Activated naive CD4-positive, alpha-beta T cell treated with anti-CD3 and anti-CD28 coated beads, Interleukin-2, amount 50 U/mL, for 16 hours (primary cell): Measurements from ENCODE around the gene SNRPD3.
"Not testable (repeated sequence)": the region's sequence is repeated elsewhere in the genome, so short reads cannot be mapped to it uniquely, and the experiment has no call there.

Experiments
- DNase-seq: peaks from one replicate; pipeline ENCODE4 v3.0.0-alpha.2; 2020

Gene SNRPD3

DNA sequence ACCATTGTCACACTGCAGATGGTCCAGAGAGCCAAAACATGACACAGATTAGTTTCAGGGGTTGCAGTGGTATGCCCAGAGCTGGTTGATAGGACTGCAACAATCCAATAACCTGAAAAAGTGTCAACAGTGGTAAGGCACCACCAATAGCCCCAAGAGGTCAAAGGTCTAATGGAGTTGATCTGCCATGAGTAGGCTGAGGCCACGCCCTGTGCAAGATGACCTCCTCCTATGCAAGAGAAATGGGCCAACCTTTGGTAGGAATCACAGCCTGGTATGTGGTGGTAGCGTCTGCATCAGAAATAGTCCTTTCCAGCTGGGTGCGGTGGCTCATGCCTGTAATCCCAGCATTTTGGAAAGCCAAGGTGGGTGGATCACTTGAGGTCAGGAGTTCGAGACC is 20.5 kb upstream of the SNRPD3 start:
- no peak for DNase-seq

DNA sequence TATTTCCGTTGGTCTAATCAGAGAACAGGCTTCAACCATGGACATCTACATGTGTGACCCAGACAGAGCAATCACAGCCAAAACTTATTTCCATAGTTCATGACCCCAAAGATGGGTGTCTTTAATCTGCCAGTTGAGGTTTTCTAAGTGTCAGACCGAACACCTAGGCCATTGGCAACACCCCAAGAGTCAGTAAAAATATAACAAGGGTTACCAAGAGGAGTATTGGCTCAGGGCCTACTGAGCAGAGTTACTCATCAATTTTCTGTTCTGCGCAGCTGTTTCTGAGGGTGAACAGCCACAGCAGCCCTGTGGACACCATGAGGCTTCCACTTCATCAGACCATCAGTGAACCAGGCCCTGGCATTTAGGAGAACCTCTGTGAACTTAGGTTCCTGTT is 19.7 kb upstream of the SNRPD3 start:
- DNase-seq, result no peak

DNA sequence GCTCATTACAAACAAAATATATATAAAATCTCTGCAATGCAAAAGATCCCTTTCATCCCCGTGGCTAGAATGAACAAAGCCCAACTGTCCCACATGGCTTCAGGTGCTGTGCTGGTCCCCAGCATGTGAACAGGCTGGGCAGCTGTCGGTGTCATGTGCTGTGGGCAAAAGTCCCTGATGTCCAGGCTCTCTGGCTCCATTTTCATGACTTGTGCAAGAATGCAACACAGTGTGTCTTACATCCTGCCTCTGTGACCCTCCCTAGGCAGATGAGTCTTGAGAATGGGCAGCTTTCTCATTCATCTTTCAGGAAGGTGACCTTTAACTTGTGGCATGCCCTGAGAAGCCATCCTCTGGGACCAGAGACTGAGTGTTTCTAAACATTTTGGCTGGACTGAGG is 15.3 kb upstream of the SNRPD3 start:
- no peak for DNase-seq

DNA sequence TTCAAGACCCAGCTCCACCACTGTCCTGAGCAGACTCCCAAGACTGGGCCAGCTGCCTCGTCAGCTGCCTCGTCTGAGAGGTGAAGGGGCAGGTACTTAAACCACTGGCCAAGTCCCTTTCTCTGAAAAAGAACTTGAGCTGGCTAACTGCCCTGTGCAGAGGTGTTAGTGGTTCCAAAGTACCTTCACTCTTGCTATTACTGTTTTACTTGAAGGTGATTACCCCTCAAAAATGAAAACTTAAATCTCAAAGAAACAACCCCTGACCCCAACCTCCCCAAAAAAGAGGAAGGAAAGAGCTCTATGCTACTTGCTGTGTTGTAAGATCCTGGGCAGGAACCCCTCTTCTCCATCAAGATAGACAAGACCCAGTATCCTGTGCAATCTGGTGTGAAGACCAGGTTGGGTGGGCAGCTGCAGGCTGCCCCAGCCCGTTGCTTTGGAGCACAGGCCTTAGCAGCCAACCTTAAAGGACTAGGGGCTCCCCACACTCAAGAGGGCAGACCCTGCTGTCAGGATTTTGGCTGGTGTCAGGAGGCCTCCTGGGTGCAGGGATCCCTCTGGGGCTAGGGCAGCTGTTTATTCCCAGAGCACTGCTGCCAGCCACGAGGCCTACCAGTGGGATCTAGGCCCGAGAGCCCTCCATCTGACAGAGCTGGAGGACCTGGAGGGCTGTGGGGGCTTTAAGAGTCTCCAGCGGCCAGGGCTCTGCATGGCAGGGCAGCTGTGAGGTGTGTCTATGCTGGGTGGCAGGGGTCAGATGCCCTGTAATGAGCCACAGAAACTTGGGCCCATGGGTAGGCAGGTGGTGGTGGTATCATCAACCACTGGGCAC is 13.9 kb upstream of the SNRPD3 start:
- DNase-seq, result no peak

DNA sequence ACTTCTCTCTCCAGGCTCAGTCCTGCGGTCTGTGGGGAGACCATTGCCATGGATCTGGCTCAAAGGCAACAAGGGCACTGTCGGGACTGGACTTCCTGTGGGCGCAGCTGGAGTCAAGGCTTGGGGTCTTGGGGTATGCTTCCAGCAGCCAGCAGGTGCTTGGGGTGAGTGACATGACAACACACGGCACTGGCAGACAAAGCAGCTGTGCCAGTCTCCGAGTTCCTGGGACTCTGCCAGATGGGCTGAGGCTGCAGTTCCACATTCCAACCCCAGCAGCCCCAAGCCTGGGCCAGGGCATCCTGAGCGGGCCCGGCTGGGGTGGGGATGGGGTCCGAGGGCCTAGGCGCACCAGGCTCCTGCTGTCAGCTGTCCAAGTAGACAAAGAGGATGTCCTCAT is 13.2 kb upstream of the SNRPD3 start:
- DNase-seq, result no peak

DNA sequence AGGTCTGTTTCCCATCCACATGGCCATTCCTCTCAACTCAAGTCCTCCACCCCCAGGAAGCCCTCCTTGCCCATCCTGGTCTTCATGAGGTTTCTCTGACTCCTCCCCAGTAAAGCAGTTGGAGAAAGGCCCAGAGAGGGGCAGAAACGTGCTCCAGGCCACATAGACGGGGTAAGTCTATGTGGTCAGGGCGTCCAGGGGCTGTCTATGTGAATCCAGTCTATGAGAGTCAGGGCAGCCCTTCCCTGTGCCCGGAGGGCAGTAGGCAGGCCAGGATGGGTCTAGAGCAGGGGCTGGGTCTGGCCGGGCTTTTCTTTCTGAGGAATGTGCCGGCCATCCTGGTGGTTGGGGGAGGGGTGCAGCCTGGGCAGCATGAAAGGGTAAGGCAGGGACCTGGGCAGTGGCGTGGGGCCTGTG is 12.6 kb upstream of the SNRPD3 start:
- DNase-seq, result no peak

DNA sequence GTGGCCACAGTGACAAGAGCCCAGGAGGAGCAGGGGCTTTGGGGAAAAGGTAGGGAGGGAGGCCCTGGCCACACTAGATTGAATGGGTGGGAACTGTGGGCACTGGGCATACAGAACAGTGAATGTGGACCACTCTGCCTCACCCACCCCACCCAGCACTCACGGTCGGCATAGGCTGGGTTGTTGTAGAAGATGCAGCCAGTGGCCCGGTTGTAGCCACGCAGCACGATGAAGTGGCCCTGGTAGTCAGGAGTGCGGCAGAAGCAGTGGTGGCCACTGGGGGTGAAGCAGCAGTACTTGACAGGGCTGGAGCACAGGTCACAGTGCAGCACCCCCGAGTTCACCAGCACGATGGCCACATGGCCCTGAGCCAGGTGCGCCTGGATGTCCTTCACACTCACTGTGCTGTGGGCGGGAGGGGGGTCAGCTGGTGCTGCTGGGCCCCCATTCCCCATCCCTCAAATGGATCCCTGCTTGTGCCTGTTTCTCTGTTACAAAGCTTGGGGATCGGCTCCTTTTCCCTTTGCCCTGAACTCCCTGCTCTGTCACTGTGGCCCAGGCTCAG is 12.0 kb upstream of the SNRPD3 start:
- DNase-seq, result no peak

DNA sequence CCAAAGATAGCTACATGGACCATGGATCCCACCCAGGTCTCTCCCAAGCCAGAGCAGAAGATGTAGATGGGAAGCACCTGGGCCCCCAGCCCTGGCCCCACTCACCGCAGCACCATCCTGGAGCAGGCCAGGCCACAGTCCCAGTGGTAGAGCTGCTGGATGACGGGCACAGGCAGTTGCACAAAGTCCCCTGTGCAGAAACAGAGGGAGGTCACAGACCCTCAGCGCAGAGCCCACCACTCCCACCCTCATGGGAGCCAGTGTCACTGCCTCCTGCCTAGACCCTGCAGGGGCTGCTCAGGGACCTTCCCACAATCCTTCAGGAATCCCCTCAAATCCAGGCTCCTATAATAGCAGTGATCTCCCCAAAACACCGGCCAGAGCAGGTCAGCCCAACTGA is 7.0 kb upstream of the SNRPD3 start:
- DNase-seq, result no peak

DNA sequence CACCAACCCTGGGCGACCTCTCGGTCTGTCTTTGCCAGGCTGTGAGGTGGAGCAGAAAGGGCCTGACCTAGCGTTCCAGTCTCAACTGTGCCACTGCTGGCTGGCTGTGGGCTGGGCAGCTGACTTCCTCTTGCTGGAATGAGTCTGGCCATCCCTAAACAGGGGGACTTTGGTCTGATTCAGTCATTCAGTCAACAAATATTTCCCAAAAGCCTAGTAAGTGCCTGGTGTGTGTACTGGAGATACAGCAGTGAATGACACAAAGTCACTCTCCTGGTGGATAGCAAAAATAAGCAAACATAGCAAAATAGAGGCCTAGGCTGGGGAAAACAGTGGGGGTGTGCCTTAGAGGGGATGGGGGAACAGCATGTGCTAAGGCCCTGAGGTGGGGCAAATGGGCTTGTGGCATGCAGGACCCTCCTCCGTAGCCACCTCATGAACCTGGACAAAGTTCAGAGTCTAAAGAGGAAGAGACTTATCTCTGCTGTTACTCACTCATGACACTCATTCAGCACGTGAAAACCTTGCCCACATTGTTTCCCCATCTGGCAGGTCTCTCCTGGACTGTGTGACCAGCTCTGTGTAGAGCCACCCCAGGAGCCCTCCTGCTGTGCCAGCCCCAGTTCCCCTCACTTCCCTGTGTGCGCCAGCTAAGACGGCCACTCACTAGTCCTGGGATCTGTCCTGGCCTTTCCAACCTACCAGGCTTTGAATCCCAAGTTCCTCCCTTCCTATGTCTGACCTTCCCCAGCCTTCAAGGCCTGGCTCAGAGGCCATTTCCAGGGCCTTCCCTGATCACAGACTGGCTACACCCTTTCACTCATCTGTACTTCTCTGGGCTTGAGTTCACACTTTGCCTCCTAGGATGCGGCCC is 5.5 kb upstream of the SNRPD3 start:
- DNase-seq, result no peak

DNA sequence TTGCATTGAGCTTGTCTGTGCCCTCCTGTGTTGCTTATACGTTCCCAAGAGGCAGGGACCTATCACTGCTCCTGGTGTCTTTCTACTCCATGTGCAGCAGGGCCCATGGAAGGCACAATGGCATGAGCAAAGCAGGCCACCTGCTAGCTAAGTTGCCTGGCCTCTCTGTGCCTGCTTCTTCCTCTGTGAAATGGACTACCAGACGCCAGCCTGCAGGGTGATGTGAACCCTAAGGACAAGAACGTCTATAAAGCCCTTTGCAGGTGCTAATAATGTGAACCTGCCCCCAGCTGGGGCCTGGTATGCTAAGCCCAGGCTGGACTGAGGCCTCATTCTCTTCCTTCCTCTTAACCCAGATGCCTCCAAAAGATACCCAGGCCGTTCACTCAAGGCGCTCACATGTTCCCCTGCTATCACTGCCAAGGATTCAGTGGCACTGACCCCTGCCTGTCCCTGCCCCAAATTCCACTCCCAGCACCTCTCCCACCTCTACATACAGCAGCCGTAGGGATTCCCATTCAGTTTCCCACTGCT is 4.8 kb upstream of the SNRPD3 start:
- no peak for DNase-seq

DNA sequence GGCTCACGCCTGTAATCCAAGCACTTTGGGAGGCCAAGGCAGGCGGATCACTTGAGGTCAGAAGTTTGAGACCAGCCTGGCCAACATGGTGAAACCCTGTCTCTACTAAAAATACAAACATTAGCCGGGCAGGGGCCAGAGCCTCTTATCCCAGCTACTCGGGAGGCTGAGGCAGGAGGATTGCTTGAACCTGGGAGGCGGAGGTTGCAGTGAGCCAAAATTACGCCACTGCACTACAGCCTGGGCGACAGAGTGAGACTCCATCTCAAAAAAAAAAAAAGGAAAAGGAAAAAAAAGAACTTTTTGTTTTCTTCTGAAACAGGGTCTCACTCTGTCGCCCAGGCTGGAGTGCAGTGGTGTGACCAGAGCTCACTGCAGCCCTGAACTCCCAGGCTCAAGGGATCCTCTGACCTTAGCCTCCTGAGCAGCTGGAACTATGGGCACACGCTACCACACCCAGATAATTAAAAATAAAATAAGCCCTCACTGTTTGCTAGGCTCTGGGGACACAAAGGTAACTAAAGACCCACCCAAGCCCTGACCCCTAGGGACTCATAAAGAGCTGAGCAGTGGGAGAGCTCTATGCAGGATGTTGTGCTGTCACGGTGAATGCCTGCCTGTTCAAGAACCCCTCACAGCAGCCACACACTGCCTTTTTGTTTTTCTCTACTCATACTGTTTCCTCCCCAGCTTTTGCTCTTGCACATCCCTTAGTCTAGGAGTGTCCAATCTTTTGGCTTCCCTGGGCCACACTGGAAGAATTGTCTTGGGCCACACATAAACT is 3.1 kb upstream of the SNRPD3 start:
- not testable (repeated sequence) for DNase-seq

DNA sequence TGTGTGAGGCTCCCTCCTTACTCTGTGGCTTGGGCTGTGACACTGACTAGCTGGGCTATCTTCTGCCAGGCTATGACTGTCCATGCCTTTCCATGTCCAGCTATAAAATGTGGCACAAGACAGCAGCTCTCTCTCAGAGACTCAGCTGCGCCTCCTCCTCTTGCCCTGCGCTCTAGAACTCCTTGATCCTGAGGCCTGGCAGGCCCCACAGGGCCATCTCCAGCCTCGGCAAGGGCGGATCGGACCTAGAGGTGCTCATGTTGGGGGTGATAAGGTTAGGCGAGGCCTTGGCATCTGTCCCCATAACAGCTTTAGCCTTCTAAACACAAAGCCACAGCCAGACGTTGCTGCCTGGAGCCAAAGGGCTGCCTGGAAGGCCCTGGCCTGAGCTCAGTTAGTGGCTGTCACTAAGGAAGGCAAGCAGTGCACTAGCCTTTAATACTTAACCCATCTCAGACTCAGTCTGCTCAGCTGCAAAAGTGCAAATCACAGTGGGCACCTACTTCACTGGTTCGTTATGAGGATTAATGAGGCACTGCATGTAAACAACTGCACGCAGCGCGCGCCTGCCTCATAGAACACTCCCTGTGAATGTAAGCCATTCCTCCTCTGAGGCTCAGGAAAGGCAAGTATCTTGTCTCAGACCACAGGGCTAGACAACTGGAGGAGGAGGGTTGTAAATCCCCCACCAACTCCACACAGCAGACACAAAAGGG is 2.0 kb upstream of the SNRPD3 start:
- no peak for DNase-seq

DNA sequence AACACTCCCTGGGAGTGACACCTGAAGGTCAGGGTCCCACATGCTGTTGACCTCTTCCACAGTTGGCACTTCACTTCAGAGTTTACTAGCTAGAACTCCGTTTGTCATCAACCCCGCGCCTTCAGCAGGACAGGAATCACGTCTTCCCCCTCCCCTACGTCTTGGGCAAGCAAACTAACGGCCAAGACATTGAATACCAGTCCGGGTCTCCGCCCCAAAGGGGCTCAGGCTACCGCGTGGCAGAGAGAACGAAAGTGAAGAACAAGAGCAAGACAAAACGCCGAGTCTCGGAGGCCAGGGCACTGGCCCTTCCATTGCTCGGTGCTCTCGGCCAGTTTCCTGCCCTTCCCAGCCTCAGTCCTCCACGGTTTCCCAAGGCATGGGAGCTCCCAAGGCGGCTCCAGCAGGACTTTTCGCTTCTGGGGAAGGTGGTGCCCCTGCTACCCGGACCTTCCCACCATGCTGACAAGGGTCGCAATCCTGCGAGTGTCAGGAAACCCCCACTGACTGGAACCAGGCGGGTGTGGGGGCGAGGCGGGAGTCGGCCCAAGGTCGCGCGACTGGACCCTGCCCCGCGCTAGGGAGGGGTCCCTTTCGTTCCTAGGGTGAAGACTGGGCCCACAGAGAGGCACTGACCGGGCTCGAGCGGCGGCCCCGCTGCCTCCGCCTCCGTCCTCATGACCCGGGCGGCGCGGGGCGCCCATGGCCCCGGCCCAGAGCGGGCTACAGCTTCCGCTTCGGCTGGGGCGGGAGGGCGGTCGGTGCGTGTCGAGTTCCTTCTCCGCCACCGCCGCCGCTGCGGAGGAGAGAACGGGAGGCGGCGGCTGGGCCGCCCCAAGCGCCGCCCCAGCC is 1.3 kb upstream of the SNRPD3 start, which contains the start of gene GUCD1:
GUCD1 (minus strand) TSS at position 826 of the 852 bp plus-strand sequence; CDS start at position 679, 147 bp downstream.
- peak; percentile 25 for DNase-seq

DNA sequence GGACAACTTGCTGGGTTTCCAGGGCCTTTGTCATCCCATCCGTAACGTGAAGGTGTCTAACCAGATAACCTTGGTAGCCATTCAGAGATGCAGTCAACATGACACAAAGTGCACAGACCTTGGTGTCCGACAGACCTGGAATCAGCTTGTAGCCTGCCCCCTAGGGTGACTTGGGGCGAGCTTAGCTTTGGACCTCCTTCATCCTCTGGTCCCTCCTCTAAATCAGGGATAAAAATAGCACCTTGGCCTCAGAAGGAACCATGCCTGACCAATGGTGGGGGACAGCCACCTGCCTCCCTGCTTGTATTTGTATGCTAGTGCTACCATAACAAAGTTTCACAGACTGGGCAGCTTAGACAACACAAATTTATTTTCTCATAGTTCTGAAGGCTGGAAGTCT is 3.7 kb downstream of the SNRPD3 start:
- no peak for DNase-seq

DNA sequence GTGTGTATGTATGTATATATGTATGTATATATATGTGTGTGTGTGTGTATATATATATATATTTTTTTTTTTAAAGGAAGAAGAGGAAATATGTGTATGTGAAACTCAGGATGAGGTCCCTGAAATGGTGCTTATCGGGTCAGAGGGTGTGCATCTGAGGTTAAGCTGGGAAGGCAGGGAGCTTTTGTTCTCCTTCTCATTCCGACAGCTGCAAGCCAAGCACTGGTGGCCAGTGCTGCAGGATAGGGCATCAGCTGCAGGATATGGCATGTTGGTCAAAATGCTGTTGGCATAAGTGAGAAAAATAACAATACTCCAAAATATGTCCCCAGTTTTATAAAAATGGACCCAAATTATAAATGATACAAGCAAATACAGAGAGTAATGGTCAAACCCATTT is 7.4 kb downstream of the SNRPD3 start:
- DNase-seq, result no peak

DNA sequence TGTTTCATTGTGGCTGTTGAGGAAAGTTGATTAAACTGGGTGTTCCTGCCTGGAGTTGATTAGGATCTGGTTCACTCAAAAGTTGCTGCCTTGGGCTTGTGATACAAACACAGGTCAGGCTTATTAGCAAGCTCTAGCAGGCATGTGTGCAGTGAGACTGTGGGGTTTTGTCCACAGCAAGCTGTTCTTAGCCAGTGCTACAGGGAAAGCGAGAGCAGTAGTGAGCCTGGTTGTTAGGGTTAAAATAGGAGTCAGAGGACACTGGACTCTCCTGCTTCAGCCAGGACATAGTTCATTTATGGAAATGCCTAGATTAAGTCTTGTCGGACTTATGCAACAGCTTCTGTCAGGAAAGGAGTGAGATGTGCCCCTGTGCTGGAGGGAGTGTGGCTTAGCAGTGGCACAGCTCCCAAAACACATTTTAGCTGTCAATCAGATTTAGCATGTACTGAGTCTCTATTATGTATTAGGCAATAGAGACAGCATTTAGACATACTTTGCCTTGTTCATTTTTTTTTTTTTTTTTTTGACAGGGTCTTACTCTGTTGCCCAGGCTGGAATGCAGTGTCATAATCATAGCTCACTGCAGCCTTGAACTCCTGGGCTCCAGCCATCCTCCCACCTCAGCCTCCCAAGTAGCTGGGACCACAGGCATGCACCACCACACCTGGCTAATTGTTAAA is 8.7 kb downstream of the SNRPD3 start:
- no peak for DNase-seq

DNA sequence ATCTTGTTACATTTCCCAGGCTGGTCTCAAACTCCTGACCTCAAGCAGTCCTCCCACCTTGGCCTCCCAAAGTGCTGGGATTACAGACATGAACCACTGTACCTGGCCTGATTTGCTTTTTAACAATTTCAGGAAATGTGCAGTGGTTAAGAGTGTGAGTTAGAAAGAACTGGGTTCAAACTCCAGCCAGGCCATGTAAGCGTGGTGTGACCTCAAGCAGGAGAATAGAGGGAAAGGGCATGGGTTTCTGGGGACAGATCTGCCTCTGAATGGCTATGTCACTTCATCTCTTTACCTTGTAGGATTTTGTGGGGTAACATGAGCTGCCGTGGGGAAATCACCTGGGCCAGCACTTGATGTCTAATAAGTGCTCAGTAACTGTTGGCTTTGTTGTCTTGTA is 9.3 kb downstream of the SNRPD3 start:
- DNase-seq, result no peak

DNA sequence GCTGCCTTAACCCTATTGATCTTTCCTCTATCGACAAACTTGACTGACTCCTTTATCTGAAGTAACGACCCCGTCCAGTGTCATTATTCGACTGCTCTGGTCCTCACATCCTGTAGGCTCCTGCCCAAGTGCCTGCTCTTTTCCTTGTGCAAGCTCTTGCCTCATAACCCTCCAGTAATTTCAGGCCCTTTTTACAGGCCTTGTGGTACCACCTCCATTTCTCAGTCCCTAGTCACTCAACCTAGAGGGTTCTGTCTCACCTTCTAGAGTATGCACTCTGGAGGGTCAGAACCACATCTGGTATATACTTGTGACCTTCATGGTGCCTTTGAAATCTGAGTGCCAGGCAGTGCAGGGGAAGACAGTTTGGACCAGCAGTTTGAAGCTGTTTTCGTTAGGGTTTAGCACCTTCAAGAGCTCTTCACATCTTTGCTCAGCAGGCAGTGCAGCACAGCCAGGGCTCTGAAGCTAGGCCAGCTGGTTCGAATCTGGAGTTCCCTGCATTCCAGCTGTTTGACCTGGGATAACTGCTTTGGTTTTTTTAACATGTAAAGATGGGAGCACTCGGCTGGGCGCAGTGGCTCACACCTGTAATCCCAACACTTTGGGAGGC is 11.2 kb downstream of the SNRPD3 start:
- no peak for DNase-seq

DNA sequence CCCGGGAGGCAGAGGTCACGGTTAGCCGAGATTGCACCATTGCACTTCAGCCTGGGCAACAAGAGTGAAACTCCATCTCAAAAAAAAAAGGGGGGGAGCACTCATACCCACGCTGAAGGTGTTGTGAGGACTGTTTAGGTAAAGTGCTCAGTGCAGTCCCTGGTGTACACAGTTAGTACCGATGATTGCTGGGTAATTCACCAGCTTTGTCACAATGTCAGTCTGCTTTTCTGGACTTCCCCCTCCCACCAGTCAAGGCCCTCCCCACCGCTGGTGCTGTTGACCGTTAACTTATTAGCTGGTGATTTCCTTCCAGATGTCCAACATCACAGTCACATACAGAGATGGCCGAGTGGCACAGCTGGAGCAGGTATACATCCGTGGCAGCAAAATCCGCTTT is 11.9 kb downstream of the SNRPD3 start:
- no peak for DNase-seq

DNA sequence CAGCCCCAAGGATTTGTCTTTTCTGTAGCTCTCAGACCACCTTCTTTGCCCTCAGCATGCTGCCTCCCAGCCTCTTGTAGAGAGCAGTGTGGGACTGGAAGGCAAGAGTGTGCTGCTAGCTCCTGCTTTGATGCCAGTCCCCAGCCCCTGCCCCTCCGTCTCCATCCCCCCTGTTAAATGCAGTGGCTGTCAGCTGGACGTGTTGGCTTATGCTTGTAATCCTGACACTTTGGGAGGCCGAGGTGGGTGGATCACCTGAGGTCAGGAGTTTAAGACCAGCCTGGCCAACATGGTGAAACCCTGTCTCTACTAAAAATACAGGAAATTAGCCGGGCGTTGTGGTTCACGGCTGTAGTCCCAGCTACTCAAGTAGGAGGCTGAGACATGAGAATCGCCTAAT is 15.5 kb downstream of the SNRPD3 start:
- DNase-seq, result no peak
